ENCODE results near the gene RALBP1. TPM values are rescaled to one million over a fixed set of nuclear protein-coding genes. Genes with fewer than 3 reads are reported as not detected.
"Not testable (repeated sequence)": the region's sequence is repeated elsewhere in the genome, so short reads cannot be mapped to it uniquely, and the experiment has no call there.

Gene RALBP1
- total RNA-seq, 4 donors from 2014 or later, result 211 to 229 (median 224) TPM

- intact Hi-C loops (cut with DNase I; ENCODE audit: low total_unique reads), result no loop called here
- TF ChIP-seq CTCF (IDR thresholded peaks at IDR 0.05), result no peak
- no peak for TF ChIP-seq POLR2A (IDR thresholded peaks at IDR 0.05)
These were observed 2.2 kb downstream of the RALBP1 start for GRCh38 chr18:9477509-9477908.

GRCh38 chr18:9478545-9478944 lies 3.2 kb downstream of the RALBP1 start:
- WGBS, 2 donors, result 97 to 98% methylated on average over 31 of the region's 31 CpGs
- intact Hi-C loops (cut with DNase I; ENCODE audit: low total_unique reads), result no loop called here
- no peak for TF ChIP-seq POLR2A (IDR thresholded peaks at IDR 0.05)
- no peak for TF ChIP-seq CTCF (IDR thresholded peaks at IDR 0.05)
- DNase-seq (ENCODE audit: low spot score in 2 of 2), result no peak
- no peak overlapping the region for H3K4me3 ChIP-seq (ENCODE audit: low read depth, poor library complexity, severe bottlenecking)

More at GRCh38 chr18:9477509-9477908, 2.2 kb downstream of the RALBP1 start:
- no peak overlapping the region for H3K4me3 ChIP-seq (ENCODE audit: low read depth, poor library complexity, severe bottlenecking)
- 23 to 56% methylated on average over 1 of the region's 1 CpG for WGBS, 2 donors
- no peak for DNase-seq (ENCODE audit: low spot score in 2 of 2)

GRCh38 chr18:9482790-9483189 lies 7.5 kb downstream of the RALBP1 start:
- intact Hi-C loops (cut with DNase I; ENCODE audit: low total_unique reads), result no loop called here
- 48 to 54% methylated on average over 1 of the region's 1 CpG for WGBS, 2 donors
- no peak for DNase-seq (ENCODE audit: low spot score in 2 of 2)
- no peak overlapping the region for H3K4me3 ChIP-seq (ENCODE audit: low read depth, poor library complexity, severe bottlenecking)
- TF ChIP-seq POLR2A (IDR thresholded peaks at IDR 0.05), result no peak
- TF ChIP-seq CTCF (IDR thresholded peaks at IDR 0.05), result no peak

- H3K4me3 ChIP-seq (ENCODE audit: low read depth, poor library complexity, severe bottlenecking), result no peak overlapping the region
- DNase-seq (ENCODE audit: low spot score in 2 of 2), result no peak
- TF ChIP-seq POLR2A (IDR thresholded peaks at IDR 0.05) (no peak), CTCF (IDR thresholded peaks at IDR 0.05) (no peak)
- 93 to 97% methylated on average over 7 of the region's 7 CpGs for WGBS, 2 donors
- intact Hi-C loops (cut with DNase I; ENCODE audit: low total_unique reads), result no loop called here
These were observed 8.2 kb downstream of the RALBP1 start for GRCh38 chr18:9483526-9483925.

GRCh38 chr18:9484856-9485255 lies 9.5 kb downstream of the RALBP1 start:
- DNase-seq (ENCODE audit: low spot score in 2 of 2); H3K4me3 ChIP-seq (ENCODE audit: low read depth, poor library complexity, severe bottlenecking); intact Hi-C loops (cut with DNase I; ENCODE audit: low total_unique reads): not testable (repeated sequence)
- 93 to 95% methylated on average over 2 of the region's 2 CpGs for WGBS, 2 donors

- TF ChIP-seq CTCF (IDR thresholded peaks at IDR 0.05) (no peak), POLR2A (IDR thresholded peaks at IDR 0.05) (no peak)
- intact Hi-C loops (cut with DNase I; ENCODE audit: low total_unique reads), result no loop called here
- 52 to 55% methylated on average over 4 of the region's 4 CpGs for WGBS, 2 donors
- H3K4me3 ChIP-seq (ENCODE audit: low read depth, poor library complexity, severe bottlenecking), result no peak overlapping the region
- no peak for DNase-seq (ENCODE audit: low spot score in 2 of 2)
These were observed 13.2 kb downstream of the RALBP1 start for GRCh38 chr18:9488538-9488937.
